NT2/D1 (cell line): ENCODE measurements around the gene TOLLIP.

ENCODE experiments used
- SUZ12 ChIP-seq: IDR thresholded peaks from 2 replicates; pipeline ENCODE4 v1.6.1; 2011; ENCODE audit not compliant: insufficient read length, insufficient read depth; ENCODE audit errors: extremely low read depth
- ZNF274 ChIP-seq: IDR thresholded peaks from 2 replicates; pipeline ENCODE4 v1.6.1; 2011; ENCODE audit warnings: mild to moderate bottlenecking, low read depth, low read length

DNA sequence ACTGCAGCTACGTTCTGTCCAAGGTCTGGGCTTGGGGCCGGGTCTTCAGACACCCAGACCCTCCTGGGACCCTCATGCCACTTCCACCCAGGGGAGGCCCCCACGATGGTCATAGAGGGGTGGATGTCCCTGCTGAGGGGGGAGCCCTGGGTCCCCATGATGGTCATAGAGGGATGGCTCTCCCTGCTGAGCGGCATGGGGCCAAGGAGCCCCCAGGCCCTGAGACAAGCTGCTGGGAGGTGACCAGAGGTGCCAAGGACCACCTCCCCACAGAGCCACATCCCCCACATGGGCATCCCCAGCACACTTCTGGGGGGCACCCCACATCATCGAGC lies 79.3 kb downstream of the TOLLIP start:
- TF ChIP-seq ZNF274 (no peak), SUZ12 (no peak)
